ENCODE data around the gene FGFBP2.
A peak's percentile ranks its signal among the peaks of the same experiment; 100 is the strongest.

FGFBP2 gene

GRCh38 chr4:15963001-15963451 lies at the start of gene FGFBP2:
TSS of gene FGFBP2 (minus strand) at chr4:15963175. CDS start at chr4:15963129, 46 bp downstream.
- DNase-seq (ENCODE audit: low read depth in 1 of 2, low spot score in 1 of 2): peak in 1 of 2 donors; percentile 36

GRCh38 chr4:16011173-16011572 lies 48.2 kb upstream of the FGFBP2 start:
- no peak for DNase-seq (ENCODE audit: low read depth in 1 of 2, low spot score in 1 of 2)

- no peak for DNase-seq (ENCODE audit: low read depth in 1 of 2, low spot score in 1 of 2)
These were observed 46.2 kb upstream of the FGFBP2 start for GRCh38 chr4:16009153-16009552.

- no peak for DNase-seq (ENCODE audit: low read depth in 1 of 2, low spot score in 1 of 2)
These were observed 44.6 kb upstream of the FGFBP2 start for GRCh38 chr4:16007471-16008095.

- DNase-seq (ENCODE audit: low read depth in 1 of 2, low spot score in 1 of 2): no peak
These were observed 43.9 kb upstream of the FGFBP2 start for GRCh38 chr4:16006771-16007446.

GRCh38 chr4:16005676-16006075 lies 42.7 kb upstream of the FGFBP2 start:
- no peak for DNase-seq (ENCODE audit: low read depth in 1 of 2, low spot score in 1 of 2)

- peak in 1 of 2 donors; percentile 2 for DNase-seq (ENCODE audit: low read depth in 1 of 2, low spot score in 1 of 2)
These were observed 38.5 kb upstream of the FGFBP2 start for GRCh38 chr4:16001484-16001858.

GRCh38 chr4:16000708-16001483 lies 37.9 kb upstream of the FGFBP2 start:
- DNase-seq (ENCODE audit: low read depth in 1 of 2, low spot score in 1 of 2): no peak

- no peak for DNase-seq (ENCODE audit: low read depth in 1 of 2, low spot score in 1 of 2)
These were observed 33.8 kb upstream of the FGFBP2 start for GRCh38 chr4:15996773-15997172.

- DNase-seq (ENCODE audit: low read depth in 1 of 2, low spot score in 1 of 2): no peak
These were observed 32.9 kb upstream of the FGFBP2 start for GRCh38 chr4:15995826-15996225.

GRCh38 chr4:15992167-15992485 lies 29.2 kb upstream of the FGFBP2 start:
- DNase-seq (ENCODE audit: low read depth in 1 of 2, low spot score in 1 of 2): no peak

- no peak for DNase-seq (ENCODE audit: low read depth in 1 of 2, low spot score in 1 of 2)
These were observed 27.8 kb upstream of the FGFBP2 start for GRCh38 chr4:15990570-15991285.

GRCh38 chr4:15989424-15989823 lies 26.4 kb upstream of the FGFBP2 start:
- DNase-seq (ENCODE audit: low read depth in 1 of 2, low spot score in 1 of 2): no peak

- DNase-seq (ENCODE audit: low read depth in 1 of 2, low spot score in 1 of 2): no peak
These were observed 25.2 kb upstream of the FGFBP2 start for GRCh38 chr4:15988222-15988621.

GRCh38 chr4:15986907-15987306 lies 23.9 kb upstream of the FGFBP2 start:
- no peak for DNase-seq (ENCODE audit: low read depth in 1 of 2, low spot score in 1 of 2)

- DNase-seq (ENCODE audit: low read depth in 1 of 2, low spot score in 1 of 2): no peak
These were observed 20.6 kb upstream of the FGFBP2 start for GRCh38 chr4:15983610-15984009.

GRCh38 chr4:15982842-15983524 lies 20.0 kb upstream of the FGFBP2 start:
- DNase-seq (ENCODE audit: low read depth in 1 of 2, low spot score in 1 of 2): no peak

GRCh38 chr4:15976456-15977447 lies 13.8 kb upstream of the FGFBP2 start:
- DNase-seq (ENCODE audit: low read depth in 1 of 2, low spot score in 1 of 2): no peak

GRCh38 chr4:15971068-15971801 lies 8.3 kb upstream of the FGFBP2 start:
- no peak for DNase-seq (ENCODE audit: low read depth in 1 of 2, low spot score in 1 of 2)
